KBM-7 (cell line): ENCODE results near the gene GPRC5A.
"Not testable (repeated sequence)": the region's sequence is repeated elsewhere in the genome, so short reads cannot be mapped to it uniquely, and the experiment has no call there.

Experiments
- DNase-seq: peaks from one replicate; pipeline ENCODE4 v3.0.0-alpha.2; 2015
- in situ Hi-C: fragments of 300-500 bp; cut with MboI; formaldehyde crosslinking; loops from 2 replicates; pipeline ENCODE4 v1.14.3; 2020; ENCODE audit warnings: low sequenced_read_pairs, low pct_unique_long_range_greater_than_20kb, mixed read lengths

Gene GPRC5A, protein sequence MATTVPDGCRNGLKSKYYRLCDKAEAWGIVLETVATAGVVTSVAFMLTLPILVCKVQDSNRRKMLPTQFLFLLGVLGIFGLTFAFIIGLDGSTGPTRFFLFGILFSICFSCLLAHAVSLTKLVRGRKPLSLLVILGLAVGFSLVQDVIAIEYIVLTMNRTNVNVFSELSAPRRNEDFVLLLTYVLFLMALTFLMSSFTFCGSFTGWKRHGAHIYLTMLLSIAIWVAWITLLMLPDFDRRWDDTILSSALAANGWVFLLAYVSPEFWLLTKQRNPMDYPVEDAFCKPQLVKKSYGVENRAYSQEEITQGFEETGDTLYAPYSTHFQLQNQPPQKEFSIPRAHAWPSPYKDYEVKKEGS

DNA sequence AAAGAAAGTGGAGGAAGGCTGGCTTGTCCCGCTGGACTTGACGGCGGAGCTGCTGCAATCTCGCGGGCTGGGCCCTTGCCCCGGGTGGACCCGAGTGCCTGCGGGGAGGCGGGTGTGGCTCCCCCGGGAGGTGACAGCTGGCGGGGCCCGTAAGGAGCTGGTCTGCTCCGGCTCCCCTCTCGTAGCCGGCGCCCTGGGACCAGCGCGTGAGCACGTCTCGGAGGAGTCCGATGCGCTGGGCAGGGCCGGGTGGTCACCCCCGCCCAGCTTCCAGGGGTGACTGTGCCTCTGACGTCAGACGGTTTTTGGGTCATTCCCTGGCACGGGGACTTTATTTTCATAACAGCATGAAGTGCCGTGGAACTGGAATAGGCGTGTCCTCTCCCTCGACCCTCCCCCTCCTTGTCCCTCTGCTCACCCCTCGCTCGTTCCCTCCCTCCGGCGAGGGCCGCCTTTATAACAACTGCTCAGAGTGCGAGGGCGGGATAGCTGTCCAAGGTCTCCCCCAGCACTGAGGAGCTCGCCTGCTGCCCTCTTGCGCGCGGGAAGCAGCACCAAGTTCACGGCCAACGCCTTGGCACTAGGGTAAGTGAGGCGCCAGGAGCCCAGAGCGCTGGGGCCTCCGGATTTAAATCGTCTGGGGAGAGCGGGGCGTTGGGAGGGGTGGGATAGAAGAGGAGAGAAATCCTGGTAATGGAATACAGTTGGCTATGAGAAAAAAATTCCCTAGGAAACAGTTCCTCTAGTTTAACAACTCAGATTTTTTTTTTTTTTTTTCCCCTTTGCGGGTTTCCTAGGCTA is at the start of gene GPRC5A:
GPRC5A (plus strand) TSS at position 483 of the 801 bp plus-strand sequence. CDS start 16,688 bp downstream, outside the sequence.
- in situ Hi-C loops: no loop called here
- DNase-seq: no peak

DNA sequence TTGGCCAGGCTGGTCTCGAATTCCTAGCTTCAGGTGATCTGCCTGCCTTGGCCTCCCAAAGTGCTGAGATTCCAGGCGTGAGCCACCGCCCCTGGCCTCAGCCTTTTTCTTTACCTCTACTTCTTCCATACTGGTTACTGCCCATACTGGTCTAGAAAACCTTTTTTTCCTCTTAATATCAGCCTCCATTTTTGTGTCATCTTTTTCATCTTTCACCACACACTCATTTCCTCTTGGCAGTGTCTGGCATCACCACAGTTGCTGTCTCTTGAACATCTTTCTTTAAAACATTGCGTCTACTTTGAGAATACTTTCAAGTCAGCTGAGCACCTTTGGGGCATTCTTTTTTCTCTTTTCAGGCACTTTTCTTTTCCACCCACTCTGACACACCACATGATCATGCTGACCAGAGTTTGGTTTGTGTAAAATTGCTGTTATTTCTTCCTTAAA is 45.5 kb upstream of the GPRC5A start:
- in situ Hi-C loops: no loop called here
- no peak for DNase-seq

DNA sequence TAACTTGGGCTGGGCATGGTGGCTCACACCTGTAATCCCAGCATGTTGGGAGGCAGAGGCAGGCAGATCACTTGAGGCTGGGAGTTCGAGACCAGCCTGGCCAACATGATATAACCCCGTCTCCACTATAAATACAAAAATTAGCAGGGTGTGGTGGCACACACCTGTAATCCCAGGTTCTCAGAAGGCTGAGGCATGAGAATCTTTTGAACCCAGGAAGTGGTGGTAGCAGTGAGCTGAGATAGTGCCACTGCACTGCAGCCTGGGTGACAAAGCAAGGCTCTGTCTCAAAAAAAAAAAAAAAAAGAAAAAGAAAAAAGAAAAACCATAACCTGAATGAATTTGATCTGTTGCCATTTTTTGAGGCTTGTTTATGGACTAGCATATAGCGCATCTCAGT is 44.6 kb upstream of the GPRC5A start:
- in situ Hi-C loops, DNase-seq: not testable (repeated sequence)

DNA sequence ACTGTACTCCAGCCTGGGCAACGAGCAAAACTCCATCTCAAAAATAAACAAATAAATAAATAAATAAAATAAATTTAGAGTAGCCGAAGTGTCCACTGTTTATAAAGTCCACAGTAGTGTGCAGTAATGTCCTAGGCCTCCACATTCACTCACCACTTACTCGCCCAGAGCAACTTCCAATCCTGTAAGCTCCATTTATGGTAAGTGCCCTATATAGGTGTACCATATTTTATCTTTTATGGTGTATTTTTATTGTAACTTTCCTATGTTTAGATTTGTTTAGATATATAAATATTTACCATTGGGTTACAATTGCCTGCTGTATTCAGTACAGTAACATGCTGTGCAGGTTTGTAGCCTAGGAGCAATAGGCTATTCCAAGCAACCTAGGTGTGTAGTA is 37.9 kb upstream of the GPRC5A start:
- no peak for DNase-seq
- in situ Hi-C loops: no loop called here

DNA sequence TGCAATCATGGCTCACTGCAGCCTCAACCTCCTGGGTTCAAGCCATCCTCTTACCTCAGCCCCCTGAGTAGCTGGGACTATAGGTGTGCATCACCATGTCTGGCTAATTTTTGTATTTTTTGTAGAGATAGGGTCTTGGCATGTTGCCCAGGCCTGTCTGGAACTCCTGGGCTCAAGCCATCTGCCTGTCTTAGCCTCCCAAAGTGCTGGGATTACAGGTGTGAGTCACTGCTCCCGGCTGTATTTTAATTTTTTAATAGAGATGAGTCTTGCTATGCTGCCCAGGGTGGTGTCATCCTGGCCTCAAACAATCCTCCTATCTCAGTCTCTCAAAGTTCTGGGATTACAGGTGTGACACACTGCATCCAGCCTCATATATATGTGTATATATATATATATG is 31.7 kb upstream of the GPRC5A start:
- in situ Hi-C loops: no loop called here

DNA sequence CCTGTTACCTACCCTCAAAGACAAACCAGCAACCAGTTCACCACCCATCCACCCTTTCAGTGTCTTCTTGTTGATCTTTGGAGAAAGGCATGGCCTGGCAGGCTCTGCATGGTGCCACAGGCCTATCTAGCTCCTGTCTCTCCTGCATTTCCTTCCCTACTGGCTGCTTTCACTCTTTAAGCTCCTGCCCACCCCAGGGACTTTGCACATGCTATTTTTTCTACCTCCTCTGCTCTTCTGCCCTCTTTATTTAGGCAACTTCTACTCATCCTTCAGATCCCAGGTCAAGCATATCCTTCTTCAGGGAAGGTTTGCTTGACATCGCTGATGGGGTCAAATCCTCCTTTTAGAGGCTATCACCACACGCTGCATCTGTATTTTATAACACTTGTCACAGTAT is 27.1 kb upstream of the GPRC5A start:
- no peak for DNase-seq
- in situ Hi-C loops: no loop called here

More for the DNA sequence above, 31.7 kb upstream of the GPRC5A start:
- no peak for DNase-seq

DNA sequence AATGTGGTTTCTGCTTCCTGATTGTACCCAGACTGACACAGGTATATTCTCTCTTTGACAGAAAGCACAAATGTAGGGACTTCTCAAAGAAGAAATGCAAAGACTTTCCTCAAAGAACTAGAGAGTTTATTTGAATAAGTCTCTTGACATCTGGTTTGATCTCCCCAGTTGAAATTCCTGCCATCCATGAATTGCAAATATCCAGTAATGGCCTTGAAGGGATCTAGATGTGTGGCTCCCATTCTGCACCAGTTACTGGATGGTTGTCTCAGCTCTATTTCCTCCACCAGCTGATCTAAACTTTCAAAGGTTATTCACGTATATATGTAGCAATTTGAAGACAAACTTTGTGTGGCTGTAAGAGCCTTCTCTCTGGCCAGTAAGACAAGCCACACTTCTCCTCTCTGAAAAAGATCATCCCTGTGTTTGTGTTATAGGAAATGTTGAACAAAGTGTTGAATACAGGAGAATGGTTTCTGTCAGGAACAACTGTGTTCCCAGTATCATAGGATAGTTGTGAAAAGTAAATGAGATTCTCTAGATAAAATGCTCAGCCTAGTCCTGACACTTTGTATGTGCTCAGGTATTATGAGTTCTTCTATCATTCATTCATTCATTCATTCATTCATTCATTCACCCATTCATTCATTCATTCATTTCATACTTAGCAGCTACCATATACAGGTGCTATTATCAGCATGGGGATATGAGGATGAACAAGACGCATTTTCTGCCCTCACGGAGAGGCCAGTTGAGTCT is 22.7 kb upstream of the GPRC5A start:
- DNase-seq: no peak
- in situ Hi-C loops: no loop called here

DNA sequence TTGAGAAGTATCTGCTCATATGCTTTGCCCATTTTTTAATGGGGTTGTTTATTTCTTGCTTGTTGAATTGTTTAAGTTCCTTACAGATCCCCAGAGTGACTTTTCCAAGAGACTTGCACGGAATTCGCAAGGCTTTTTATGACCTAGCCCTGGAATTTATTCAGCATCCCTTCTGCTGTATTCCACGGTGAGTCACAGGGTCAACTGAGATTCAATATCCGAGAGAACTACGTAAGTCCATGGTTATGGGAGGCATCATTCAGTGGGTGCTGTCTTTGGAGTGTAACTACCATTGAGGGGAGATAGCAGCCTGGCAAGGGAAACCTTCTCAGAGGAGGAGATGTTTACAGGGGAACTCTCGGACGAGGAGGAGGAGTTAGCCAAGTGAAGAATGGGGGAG is 20.9 kb upstream of the GPRC5A start:
- no peak for DNase-seq
- in situ Hi-C loops: no loop called here

DNA sequence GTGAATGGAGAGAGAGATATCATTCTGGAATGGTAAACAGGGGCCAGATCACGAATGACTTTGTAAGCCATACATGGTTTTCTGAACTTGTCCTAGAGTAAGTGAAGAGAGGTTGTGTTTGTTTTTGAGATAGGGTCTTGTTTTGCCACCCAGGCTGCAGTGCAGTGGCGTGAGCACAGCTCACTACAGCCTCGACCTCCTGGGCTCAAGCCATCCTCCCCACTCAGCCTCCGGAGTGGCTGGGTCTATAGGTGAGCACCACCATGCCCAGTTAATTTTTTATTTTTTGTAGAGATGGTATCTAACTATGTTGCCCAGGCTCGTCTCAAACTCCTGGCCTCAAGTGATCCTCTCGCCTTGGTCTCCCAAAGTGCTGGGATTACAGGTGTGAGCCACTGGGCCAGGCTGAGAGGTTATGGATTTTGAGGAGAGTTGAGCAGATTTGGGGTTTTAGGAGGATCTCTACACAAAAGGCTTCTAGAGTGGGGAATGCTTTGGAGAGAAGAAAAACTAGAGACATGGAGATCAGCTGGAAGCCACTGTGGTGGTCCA is 19.7 kb upstream of the GPRC5A start:
- in situ Hi-C loops: no loop called here
- DNase-seq: no peak

DNA sequence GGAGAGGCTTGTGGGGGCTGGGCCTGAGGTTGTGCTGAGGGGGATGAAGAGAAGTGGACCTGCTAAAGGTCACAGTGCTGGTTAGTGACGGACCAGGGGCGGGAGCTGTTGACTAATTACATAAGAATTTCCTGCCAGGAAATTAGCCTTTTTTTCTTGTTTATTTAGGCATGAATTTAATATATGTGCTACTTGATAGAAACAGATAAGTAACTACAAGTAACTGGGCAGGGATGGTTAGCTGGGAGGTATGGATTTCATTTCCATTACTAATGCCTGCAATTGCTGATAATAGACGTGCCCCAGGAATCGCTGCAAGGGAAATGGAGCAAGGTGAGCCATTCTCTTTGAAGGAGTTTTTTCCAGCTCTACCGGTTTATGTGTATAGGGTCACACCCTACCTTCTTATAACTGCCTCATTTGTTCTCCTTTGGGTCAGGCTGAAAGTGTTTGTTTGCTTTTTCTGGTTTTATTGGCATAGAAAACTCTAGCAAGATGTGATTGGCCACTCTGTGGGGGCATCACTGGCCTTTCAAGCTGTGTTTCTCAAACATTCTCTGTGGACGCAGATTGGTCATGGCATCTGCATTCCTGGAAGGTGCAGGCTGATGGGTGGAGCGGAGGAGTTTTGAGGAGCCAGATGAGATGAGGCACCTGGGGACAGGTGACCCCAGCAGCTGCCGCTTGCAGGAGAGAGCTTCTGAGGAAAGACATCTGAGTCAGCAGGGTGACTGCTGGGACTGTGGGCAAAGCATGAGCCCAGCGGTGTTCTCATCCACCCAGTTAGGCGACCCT is 19.0 kb upstream of the GPRC5A start:
- in situ Hi-C loops: no loop called here
- no peak for DNase-seq

DNA sequence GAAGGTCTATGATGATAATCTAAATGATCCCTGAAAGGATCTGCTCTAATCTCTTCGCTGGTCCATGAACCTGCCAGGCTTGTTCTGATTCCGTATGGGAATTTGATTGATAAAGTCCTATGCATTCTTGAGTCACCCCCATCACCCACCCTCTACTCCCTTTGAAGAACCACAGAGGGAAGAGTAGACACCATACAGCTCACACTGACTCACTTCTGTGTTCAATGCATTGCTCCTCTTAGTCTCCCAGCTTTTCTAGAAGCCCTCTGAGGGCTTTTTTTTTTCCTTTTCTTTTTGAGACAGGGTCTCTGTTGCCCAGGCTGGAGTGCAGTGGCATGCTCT is 18.5 kb upstream of the GPRC5A start:
- in situ Hi-C loops: no loop called here
- DNase-seq: no peak

DNA sequence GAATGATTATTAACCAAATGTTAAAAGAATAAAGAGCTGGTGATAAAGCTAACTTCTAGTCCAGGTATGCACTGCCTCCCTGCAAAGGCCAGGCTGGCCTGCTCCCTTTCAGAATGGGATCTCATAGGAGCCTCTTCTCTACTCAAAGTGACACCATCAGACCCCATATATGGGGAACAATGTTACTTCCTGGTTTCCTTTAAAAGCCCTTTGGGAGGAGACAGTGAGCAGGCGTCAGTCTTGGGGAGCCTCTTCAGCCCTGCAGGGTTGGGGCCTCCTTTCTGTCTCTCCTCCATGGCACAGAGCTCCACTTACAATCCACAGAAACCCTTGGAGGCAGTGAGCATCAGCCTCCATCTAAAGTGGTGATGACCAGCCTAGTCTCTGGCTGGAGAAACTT is 17.3 kb upstream of the GPRC5A start:
- in situ Hi-C loops: no loop called here
- DNase-seq: no peak

DNA sequence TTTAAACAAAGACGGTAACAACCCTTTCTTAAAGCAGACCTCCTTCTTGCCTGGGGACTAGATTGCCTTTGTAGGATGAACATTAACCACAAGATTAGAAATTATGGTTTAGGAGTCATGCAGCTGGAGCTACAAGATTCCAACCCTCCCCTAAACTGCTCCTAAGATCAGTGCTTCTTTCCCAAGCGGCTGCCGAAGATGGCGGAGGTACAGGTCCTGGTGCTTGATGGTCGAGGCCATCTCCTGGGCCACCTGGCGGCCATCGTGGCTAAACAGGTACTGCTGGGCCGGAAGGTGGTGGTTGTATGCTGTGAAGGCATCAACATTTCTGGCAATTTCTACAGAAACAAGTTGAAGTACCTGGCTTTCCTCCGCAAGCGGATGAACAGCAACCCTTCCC is 16.1 kb upstream of the GPRC5A start:
- DNase-seq, in situ Hi-C loops: not testable (repeated sequence)

DNA sequence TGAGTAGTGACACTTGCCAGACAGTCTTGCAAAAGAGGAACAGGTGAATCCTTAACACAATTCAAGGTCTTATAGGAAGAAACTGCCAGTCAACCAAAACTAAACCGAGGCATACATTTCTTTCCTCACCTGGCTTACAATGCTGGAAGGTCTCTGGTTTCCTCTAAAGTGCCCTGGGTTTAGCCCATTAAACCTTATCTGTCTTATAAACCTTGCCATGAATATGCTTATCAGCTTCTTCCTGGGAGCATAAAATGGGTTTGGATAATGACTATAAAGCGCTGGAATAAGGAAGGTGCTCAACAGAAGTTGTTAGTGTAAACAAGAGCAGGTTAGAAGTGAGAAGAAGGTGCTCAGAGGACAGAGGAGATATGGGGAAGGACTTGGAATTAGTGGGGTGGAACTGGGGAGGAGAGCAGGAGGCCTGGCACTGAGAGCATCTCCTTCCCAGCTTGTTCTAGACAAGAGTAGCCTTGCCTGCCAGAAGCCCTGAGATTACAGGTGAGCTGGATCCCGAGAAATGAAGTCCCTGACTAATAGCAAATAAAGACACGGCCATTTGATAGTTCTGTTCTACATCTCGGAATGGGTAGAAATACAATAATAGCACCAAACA is 14.1 kb upstream of the GPRC5A start:
- in situ Hi-C loops: no loop called here

DNA sequence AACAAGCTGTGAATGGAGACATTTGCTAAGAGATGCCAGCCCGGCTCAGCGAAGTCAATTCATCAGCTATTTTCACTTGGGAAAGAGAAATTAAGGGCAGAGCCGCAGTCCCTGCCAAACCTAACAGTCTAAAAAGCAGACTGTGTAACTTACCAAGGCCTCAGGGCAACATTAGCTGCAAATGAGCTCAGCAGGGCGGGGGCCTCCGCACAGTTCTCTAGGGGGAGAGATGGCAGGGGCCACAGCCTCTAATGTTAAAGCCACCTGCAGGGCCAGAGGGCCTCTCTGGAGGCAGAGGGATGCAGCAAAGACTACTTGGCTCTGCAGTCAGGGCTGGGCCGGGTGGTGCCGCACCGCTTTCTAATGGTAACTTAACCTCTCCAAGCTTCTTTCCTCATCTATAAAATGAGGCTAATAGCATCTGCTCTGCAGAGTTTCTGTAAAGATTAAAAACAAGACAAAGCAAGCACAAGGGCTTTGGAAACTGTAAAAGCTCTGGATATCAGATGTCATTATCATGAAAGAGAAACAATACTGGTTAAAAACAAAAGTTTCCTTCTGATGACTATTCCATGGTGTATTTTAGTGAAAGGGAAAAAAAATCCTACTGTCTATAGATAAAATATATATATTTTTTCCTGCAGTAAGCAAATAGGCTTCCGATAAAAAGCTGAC is 13.4 kb upstream of the GPRC5A start:
- in situ Hi-C loops: no loop called here

More for the DNA sequence above, 14.1 kb upstream of the GPRC5A start:
- no peak for DNase-seq

DNA sequence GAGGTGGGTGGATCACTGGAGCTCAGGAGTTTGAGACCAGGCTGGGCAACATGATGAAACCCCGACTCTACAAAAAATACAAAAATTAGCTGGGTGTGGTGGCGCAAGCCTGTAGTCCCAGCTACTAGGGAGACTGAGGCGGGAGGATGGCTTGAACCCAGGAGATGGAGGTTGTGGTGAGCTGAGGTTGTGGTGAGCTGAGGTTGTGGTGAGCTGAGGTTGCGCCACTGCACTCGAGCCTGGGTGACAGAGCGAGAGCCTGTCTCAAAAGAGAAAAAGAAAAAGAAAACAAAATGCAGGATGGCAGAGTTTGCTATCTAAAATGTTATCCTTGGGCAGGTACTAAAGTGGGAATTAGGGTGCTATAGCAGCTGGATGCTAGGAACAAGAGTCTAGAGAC is 10.8 kb upstream of the GPRC5A start:
- in situ Hi-C loops: no loop called here
- no peak for DNase-seq

More for the DNA sequence above, 13.4 kb upstream of the GPRC5A start:
- no peak for DNase-seq

DNA sequence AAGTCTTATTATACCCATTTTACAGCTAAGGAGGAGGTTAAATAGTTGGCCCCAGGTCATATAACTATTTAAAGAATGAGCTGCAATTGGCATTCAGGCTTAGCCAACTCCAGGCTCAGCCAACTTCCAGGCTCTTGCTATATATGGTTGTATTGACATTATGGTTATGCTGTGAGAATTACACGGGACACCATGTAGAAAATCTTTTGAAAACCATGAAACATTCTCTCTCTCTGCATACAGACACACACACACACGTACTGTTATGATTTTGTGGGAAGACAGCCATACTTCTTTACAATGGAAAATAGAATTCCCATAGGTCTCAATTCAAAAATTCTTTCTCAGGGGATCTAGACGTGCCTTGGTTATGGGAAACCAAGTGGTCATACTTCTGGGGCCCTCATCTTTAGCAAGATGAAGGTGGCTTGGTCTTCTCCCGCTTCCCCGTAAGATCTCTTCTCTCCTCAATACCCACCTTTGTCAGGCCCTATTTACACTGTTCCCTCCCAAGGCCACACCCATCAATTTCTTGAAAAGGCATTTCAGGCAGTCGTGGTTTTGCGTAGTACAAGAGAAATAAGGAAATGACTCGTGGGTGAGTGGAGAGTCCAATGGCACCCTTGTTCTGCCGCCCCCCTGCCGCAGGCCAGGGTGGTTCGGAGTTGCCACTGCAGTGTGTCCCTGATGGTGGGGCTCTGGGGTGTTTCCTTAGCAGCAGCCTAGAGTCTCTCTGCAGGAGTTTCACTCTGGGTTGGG is 10.0 kb upstream of the GPRC5A start:
- DNase-seq: no peak

More for the DNA sequence above, 10.0 kb upstream of the GPRC5A start:
- in situ Hi-C loops: no loop called here
